ENCODE measurements around the gene LRCH1. TPM values are rescaled to one million over a fixed set of nuclear protein-coding genes. Genes with fewer than 3 reads are reported as not detected.

LRCH1 gene
- total RNA-seq, 3 donors from 2014 or later: 17.0 to 40.4 (median 24.6) TPM

DNA sequence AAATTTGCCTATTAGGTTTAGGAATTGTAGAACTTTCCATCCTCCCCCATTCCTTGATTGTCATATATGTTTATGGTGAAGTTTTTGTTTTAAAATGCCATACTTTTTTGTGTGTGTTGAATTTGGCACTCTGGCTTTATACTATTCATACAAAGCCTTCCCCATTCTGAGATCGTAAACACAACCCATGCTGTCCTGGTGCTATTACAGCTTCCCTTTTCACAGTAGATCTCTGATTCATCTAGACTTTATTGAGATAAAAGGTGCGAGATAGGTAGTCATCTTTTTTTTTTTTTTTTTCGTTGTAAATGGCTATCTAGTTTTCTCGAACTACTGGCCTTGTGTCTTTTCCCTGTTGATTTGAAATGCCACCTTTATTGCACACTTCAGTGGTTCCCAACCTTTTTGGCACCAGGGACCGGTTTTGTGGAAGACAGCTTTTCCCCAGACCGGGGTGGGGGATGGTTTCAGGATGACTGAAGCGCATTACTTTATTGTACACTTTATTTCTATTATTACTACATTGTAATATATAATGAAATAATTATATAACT is 94.6 kb downstream of the LRCH1 start:
- no peaks in the 10 kb centered on the region for H3K9me3 ChIP-seq
- no peak for TF ChIP-seq POLR2A (IDR thresholded peaks at IDR 0.05)
- TF ChIP-seq CTCF (IDR thresholded peaks at IDR 0.05): no peak
- no peak for TF ChIP-seq POLR2AphosphoS5 (IDR thresholded peaks at IDR 0.05)
- H3K4me3 ChIP-seq: no peak overlapping the region
- no peaks in the 10 kb centered on the region for H3K27me3 ChIP-seq
- intact Hi-C loops (cut with DNase I; ENCODE audit: low total_unique reads): no loop called here
- no peak overlapping the region for H3K27ac ChIP-seq
- no peak for DNase-seq (ENCODE audit: low spot score in 2 of 2)
- no peaks in the 10 kb centered on the region for H3K36me3 ChIP-seq
- H3K4me1 ChIP-seq: no peaks in the 10 kb centered on the region

DNA sequence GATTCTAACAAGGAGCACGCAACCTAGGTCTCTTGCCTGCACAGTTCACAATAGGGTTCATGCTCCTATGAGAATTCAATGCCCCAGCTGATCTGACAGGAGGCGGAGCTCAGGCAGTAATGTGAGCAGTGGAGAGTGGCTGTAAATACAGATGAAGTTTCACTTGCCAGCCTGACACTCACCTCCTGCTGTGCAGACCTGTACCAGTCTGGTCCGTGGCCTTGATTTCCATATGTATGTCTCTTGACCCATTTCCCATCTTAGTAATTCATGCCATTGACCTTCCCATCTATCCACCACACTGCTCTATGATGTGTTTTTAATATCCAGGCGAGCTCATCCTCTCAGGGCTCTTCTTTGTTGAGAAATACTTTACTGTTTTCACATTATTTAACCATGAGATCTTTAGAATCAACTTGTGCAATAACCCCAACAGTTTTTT is 95.2 kb downstream of the LRCH1 start:
- H3K36me3 ChIP-seq: no peaks in the 10 kb centered on the region

GRCh38 chr13:46649816-46650215 is 96.8 kb downstream of the LRCH1 start:
- no peak for TF ChIP-seq POLR2AphosphoS5 (IDR thresholded peaks at IDR 0.05)
- no peak for TF ChIP-seq CTCF (IDR thresholded peaks at IDR 0.05)
- TF ChIP-seq POLR2A (IDR thresholded peaks at IDR 0.05): no peak
- DNase-seq (ENCODE audit: low spot score in 2 of 2): no peak
- intact Hi-C loops (cut with DNase I; ENCODE audit: low total_unique reads): no loop called here
- Histone ChIP-seq H3K4me1 (peaks cover 0 to 3% of the 10 kb centered on the region in 2 donors), H3K27me3 (no peaks in the 10 kb centered on the region), H3K4me3 (no peak overlapping the region), H3K27ac (no peak overlapping the region), H3K9me3 (no peaks in the 10 kb centered on the region), H3K36me3 (no peaks in the 10 kb centered on the region)

More for the DNA sequence above, 95.2 kb downstream of the LRCH1 start:
- no peak for DNase-seq (ENCODE audit: low spot score in 2 of 2)
- no peak for TF ChIP-seq CTCF (IDR thresholded peaks at IDR 0.05)
- TF ChIP-seq POLR2A (IDR thresholded peaks at IDR 0.05): no peak
- no peak for TF ChIP-seq POLR2AphosphoS5 (IDR thresholded peaks at IDR 0.05)
- Histone ChIP-seq H3K27ac (no peak overlapping the region), H3K4me3 (no peak overlapping the region), H3K27me3 (no peaks in the 10 kb centered on the region), H3K4me1 (no peaks in the 10 kb centered on the region), H3K9me3 (no peaks in the 10 kb centered on the region)
- intact Hi-C loops (cut with DNase I; ENCODE audit: low total_unique reads): no loop called here

GRCh38 chr13:46654951-46655350 is 102.0 kb downstream of the LRCH1 start:
- H3K36me3 ChIP-seq: no peaks in the 10 kb centered on the region
- peak overlapping the region; percentile 72 to 85 for H3K27ac ChIP-seq
- peaks cover 5 to 11% of the 10 kb centered on the region in 2 donors for H3K4me1 ChIP-seq
- no peaks in the 10 kb centered on the region for H3K27me3 ChIP-seq
- no peaks in the 10 kb centered on the region for H3K9me3 ChIP-seq
- TF ChIP-seq POLR2A (IDR thresholded peaks at IDR 0.05) (no peak), CTCF (IDR thresholded peaks at IDR 0.05) (no peak), POLR2AphosphoS5 (IDR thresholded peaks at IDR 0.05) (no peak)
- no peak for DNase-seq (ENCODE audit: low spot score in 2 of 2)
- intact Hi-C loops (cut with DNase I; ENCODE audit: low total_unique reads): no loop called here
- H3K4me3 ChIP-seq: no peak overlapping the region

- H3K27ac ChIP-seq: peak overlapping the region; percentile 72 to 85
- no peaks in the 10 kb centered on the region for H3K27me3 ChIP-seq
- intact Hi-C loops (cut with DNase I; ENCODE audit: low total_unique reads): no loop called here
- H3K36me3 ChIP-seq: no peaks in the 10 kb centered on the region
- DNase-seq (ENCODE audit: low spot score in 2 of 2): peak in 1 of 2 donors; percentile 83
- H3K9me3 ChIP-seq: no peaks in the 10 kb centered on the region
- H3K4me1 ChIP-seq: peaks cover 5 to 11% of the 10 kb centered on the region in 2 donors
- no peak for TF ChIP-seq CTCF (IDR thresholded peaks at IDR 0.05)
- TF ChIP-seq POLR2AphosphoS5 (IDR thresholded peaks at IDR 0.05): peak in 1 of 3 donors; percentile 73
- TF ChIP-seq POLR2A (IDR thresholded peaks at IDR 0.05): no peak
- peak overlapping the region in 1 of 3 donors; percentile 26 for H3K4me3 ChIP-seq
Measured at GRCh38 chr13:46655377-46656180, 102.6 kb downstream of the LRCH1 start.
